Omental fat pad (tissue), 4 donors: ENCODE measurements around the gene GNA15. TPM values are rescaled to one million over a fixed set of nuclear protein-coding genes. Genes with fewer than 3 reads are reported as not detected.
A peak's percentile ranks its signal among the peaks of the same experiment; 100 is the strongest.

Source experiments
- ATAC-seq: fragments of 150-250 bp; one replicate; pipeline ENCODE4 v1.9.1; 2016; ENCODE audit warnings: mild to moderate bottlenecking, moderate library complexity; ENCODE audit not compliant: low FRiP score
- DNase-seq: peaks from one replicate; pipeline ENCODE4 v3.0.0-alpha.2; 2019; ENCODE audit warnings: low spot score
- total RNA-seq, 4 donors: library from RNA; depleted of rRNA; stranded (reverse); fragments of >200 nt; gene quantifications; one replicate each; pipeline ENCODE4 v1.1.0, GENCODE V29; 2016
- TF ChIP-seq, protein P1 (sequence below), 3 donors: fragments of 450-650 bp; IDR thresholded peaks; one replicate each; pipeline ENCODE4 v1.5.1; 2016 to 2017; ENCODE audit warnings: antibody characterized with exemption in 3 of 3, mild to moderate bottlenecking in 3 of 3, moderate library complexity in 2 of 3

GNA15 gene
- total RNA-seq, 4 donors from 2014 or later, result 10.2 to 33.7 (median 10.8) TPM

DNA sequence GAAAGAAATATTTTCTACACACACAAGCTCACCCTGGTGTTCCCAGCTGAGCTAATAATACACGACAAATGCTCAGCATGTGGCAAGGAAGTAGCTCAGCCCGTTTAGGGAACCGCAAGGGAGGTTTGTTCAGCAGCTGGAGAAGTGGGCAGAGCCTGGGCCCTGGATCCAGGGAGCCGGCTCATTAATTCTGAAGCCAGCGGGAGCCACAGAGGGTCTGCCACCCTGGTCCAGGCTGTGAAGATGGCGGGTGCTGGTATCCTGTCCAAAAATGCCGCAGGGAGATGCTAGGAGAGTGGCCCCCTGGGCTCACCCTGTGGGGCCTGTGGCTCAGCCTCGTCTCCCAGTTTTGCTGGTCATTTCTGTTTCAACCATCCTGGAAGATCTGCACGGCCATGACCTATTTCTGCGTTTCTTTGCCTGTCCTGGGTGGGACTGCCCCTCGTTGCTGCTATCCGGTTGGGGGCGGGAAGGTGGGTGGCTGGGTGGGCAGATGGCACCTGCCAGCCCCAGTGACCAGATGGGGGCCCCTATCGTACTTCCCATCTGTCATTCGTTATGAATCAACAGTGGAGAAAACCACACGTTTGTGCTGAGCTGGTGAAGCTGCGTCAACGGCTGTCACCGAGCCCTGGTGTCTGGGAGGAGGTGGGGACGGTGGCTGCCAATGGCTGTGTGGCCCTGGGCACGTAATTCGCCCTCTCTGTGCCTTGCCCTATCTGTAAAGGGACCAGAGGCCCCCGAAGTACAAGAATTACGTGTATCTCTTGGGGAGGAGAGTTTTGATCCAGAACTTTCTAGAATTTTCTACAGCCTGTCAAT is 2.7 kb upstream of the GNA15 start:
- TF ChIP-seq, protein P1, sequence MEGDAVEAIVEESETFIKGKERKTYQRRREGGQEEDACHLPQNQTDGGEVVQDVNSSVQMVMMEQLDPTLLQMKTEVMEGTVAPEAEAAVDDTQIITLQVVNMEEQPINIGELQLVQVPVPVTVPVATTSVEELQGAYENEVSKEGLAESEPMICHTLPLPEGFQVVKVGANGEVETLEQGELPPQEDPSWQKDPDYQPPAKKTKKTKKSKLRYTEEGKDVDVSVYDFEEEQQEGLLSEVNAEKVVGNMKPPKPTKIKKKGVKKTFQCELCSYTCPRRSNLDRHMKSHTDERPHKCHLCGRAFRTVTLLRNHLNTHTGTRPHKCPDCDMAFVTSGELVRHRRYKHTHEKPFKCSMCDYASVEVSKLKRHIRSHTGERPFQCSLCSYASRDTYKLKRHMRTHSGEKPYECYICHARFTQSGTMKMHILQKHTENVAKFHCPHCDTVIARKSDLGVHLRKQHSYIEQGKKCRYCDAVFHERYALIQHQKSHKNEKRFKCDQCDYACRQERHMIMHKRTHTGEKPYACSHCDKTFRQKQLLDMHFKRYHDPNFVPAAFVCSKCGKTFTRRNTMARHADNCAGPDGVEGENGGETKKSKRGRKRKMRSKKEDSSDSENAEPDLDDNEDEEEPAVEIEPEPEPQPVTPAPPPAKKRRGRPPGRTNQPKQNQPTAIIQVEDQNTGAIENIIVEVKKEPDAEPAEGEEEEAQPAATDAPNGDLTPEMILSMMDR (IDR thresholded peaks at IDR 0.05), result no peak
- DNase-seq (no peak), ATAC-seq (peak; percentile 22)

DNA sequence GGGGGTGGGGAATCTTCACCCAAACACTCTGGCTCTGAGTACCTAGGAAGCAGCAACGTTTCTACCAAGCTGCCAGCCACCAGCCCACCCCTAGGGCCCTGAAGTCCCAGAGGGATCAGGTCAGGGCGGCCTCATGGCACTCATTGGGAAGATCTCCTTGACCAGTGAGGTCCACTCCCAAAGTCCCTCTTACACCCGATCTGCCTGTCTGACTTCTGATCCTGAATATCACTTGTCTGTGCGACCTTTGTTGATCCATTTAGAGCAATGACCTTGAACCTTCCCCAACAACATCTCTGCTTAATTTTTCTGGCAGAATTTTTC is 2.1 kb upstream of the GNA15 start:
- no peak for ATAC-seq
- TF ChIP-seq, protein P1 (IDR thresholded peaks at IDR 0.05), result no peak

DNA sequence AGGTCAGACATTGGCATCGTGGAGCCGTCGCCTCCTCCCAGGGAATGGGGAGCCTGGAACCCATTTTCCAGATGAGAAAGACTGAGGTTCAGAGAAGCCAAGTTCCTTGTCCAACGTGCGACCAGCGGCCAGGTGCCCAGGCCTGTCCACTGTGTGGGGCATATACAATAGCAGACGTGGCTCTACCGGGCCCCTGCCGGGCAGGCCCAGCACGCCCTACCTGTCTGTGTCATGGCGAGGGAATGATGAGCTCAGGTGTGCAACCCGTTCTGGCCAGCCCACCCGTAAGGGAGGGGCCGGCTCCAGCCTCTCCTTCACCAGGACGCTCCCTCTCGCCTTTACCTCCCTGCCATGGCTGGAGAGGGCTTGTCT is 837 bp downstream of the GNA15 start:
- ATAC-seq (no peak), DNase-seq (no peak)
- TF ChIP-seq, protein P1 (IDR thresholded peaks at IDR 0.05), result no peak

More for the DNA sequence above, 2.1 kb upstream of the GNA15 start:
- DNase-seq, result no peak

DNA sequence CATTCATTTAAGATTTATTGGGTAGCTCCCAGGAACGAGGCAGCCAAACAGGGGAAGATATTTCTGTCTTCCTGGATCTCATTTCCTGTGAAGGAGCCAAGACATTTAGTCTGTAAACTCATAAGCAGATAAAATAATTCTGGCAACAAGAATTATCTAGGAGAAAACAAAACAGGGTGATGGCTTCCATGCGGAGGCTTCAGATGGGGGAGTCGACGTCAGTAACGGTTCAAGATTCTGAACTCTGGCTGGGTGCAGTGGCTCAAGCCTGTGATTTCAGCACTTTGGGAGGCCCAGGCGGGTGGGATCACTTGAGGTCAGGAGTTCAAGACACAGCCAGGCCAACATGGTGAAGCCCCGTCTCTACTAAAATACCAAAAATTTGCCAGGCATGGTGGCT is 1.3 kb downstream of the GNA15 start:
- ATAC-seq, result no peak
- DNase-seq, result no peak

DNA sequence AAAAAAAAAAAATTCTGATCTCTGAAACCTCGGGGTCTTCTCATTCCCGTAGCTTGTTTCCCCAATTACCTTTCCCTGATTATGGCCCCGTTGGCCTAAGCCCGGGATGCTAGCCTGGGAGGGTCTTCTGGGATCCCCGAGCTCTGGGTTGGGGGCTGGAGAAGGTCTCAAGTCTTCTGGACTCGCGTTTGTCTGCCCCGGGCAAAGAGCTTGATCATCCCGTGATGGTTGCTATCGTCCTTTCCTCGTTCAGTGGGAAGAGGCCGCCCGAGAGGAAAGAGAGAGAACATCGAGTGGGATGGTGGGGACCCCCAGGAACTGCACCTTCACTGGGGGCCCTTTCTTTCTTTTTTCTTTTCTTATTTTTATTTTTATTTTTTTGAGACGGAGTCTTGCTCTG is 2.4 kb downstream of the GNA15 start:
- TF ChIP-seq, protein P1 (IDR thresholded peaks at IDR 0.05), result no peak
- ATAC-seq (no peak), DNase-seq (no peak)

More for the DNA sequence above, 1.3 kb downstream of the GNA15 start:
- TF ChIP-seq, protein P1 (IDR thresholded peaks at IDR 0.05), result no peak

DNA sequence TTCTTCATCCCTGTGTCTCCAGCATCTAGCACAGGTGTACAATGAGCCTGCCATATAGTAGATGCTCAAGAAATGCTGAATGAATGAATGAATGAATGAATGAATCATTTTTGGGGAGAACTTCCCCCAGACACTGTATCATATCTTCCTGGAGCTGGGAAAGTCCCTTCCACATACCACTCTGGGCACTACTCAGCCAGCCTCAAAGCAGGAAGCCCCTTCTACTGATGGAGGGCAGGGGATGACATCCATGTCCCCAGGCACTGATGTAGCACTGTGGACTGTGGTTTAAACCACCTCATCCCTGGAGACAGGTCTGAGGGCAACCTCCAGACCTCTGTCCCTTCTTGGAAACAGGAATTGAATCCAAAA is 4.8 kb downstream of the GNA15 start:
- no peak for ATAC-seq
- TF ChIP-seq, protein P1 (IDR thresholded peaks at IDR 0.05), result no peak
- DNase-seq, result no peak

DNA sequence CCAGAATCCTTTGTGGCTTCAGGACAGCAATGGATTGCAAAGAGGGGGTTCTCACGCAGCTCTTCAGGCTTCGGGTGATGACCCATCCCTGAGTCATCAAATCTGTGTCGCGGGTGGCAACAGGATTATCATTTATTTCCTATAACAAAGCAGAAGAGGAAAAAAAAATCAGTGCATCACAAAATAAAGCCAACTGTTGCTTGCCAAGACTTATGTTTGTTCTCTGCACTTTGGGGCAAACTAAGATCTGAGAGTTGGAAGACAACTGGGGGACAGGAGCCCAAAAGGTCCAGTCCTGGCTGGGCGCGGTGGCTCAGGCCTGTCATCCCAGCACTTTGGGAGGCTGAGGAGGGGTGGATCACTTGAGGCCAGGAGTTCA is 6.4 kb downstream of the GNA15 start:
- TF ChIP-seq, protein P1 (IDR thresholded peaks at IDR 0.05), result no peak
- DNase-seq (no peak), ATAC-seq (peak; percentile 58)
